Measurements from ENCODE around the gene GJA3.

The GJA3 gene

GRCh38 chr13:20151016-20151415 is 9.8 kb downstream of the GJA3 start:
- TF ChIP-seq Cebpa-rat (IDR thresholded peaks at IDR 0.05) = no peak
- H3K4me1 ChIP-seq = peaks cover 0 to 3% (median 0%) of the 10 kb centered on the region in 10 experiments; a peak in 1 of 20 replicates
- H3K4me2 ChIP-seq = no peak overlapping the region
- no peak overlapping the region for H3K4me3 ChIP-seq
- no peak overlapping the region for H3K9ac ChIP-seq
- peaks cover 0 to 5% (median 0%) of the 10 kb centered on the region in 11 experiments; a peak in 2 of 22 replicates for H4K20me1 ChIP-seq
- no peaks in the 10 kb centered on the region for H3K9me3 ChIP-seq (replicated peaks in 1 of 11)
- H3K27ac ChIP-seq = no peak overlapping the region
- no peaks in the 10 kb centered on the region for H3K36me3 ChIP-seq
- H3K27me3 ChIP-seq = no peaks in the 10 kb centered on the region

DNA sequence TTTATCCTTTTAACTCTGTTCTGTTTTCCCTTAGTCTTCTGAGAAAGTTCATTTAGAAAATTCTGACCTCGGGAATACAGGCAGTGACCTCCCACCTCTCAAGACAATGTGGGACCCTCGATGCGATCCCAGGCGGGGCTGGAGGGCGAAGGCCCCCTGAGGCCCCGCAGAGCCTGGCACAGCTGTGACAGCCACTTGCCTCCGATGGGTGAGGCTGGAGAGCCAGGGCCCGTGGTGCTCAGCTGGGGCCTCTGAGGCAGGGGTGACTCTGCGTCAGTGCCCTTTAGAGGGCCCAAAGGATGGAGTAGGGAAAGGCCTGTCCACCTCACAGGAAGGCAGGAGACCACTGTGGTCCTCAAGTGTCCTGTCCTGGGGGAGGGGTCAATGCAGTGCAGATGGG is 10.3 kb downstream of the GJA3 start:
- Histone ChIP-seq H3K27ac (no peak overlapping the region), H3K4me3 (no peak overlapping the region), H3K4me1 (no peaks in the 10 kb centered on the region), H3K27me3 (no peaks in the 10 kb centered on the region), H3K9ac (no peak overlapping the region), H3K4me2 (no peak overlapping the region), H4K20me1 (peaks cover 0 to 6% (median 0%) of the 10 kb centered on the region in 11 experiments; a peak in 2 of 22 replicates), H3K9me3 (replicated peaks in 1 of 11) (no peaks in the 10 kb centered on the region), H3K36me3 (no peaks in the 10 kb centered on the region)
- no peak for TF ChIP-seq Cebpa-rat (IDR thresholded peaks at IDR 0.05)

DNA sequence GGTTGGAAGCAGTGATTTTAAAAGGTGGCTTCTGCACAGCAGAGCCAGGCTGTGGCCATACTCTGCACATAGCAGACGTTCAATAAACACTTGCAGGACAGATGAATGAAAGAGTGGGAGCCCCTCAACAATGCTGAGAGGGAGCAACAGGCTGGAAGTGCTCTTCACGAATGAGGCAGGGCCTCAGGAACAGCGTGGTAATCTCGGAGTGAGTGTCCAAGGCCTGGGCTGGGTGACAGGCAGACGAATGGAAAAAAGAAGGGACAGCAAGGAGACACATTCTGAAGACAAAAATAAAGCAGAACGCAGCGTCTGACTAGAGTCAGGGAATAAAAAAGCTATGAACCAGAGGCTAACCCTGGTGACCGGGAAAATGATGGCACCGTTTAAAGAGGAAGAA is 11.1 kb downstream of the GJA3 start:
- no peaks in the 10 kb centered on the region for H3K36me3 ChIP-seq
- H3K9me3 ChIP-seq (replicated peaks in 1 of 11) = no peaks in the 10 kb centered on the region
- peaks cover 0 to 6% (median 0%) of the 10 kb centered on the region in 11 experiments; a peak in 2 of 22 replicates for H4K20me1 ChIP-seq
- no peak overlapping the region for H3K4me3 ChIP-seq
- H3K4me1 ChIP-seq = no peaks in the 10 kb centered on the region
- no peaks in the 10 kb centered on the region for H3K27me3 ChIP-seq
- H3K9ac ChIP-seq = no peak overlapping the region
- H3K27ac ChIP-seq = no peak overlapping the region
- H3K4me2 ChIP-seq = no peak overlapping the region
- TF ChIP-seq Cebpa-rat (IDR thresholded peaks at IDR 0.05) = no peak

DNA sequence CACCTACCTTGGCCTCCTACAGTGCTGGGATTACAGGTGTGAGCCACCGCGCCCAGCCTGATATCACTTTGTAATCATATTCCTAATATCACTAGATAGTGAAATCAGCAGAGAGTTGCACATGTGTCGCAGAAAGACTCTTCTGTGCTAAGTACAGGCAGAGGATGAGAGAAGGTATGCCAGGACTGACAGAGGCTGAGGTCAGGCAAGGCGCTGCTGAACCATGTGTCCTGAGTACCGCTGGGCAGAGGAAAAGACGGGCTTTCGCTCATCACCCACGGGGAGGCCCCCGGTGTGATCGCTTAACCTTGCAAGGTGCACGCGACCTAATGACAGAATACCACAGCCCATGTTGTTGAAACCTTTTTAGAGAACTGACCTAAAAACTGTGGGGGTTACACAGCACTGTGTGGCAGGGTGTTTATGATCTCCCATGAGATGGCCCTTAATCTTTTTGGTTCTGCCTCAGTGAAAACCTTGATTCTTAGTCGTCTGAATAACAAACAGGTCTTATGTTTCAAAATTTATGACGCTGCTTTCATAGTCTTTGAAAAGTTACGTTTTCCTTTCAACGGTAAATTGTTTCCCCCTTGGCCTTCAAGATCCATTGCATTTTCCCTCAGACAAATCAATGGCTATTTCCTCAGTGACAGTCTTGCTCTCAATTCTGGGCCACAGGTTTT is 12.2 kb downstream of the GJA3 start:
- no peak for TF ChIP-seq Cebpa-rat (IDR thresholded peaks at IDR 0.05)
- Histone ChIP-seq H3K4me1 (no peaks in the 10 kb centered on the region), H3K9me3 (replicated peaks in 1 of 11) (no peaks in the 10 kb centered on the region), H3K4me3 (no peak overlapping the region), H4K20me1 (peaks cover 0 to 6% (median 0%) of the 10 kb centered on the region in 11 experiments; a peak in 2 of 22 replicates), H3K36me3 (no peaks in the 10 kb centered on the region), H3K9ac (no peak overlapping the region), H3K27ac (no peak overlapping the region), H3K27me3 (no peaks in the 10 kb centered on the region), H3K4me2 (no peak overlapping the region)

DNA sequence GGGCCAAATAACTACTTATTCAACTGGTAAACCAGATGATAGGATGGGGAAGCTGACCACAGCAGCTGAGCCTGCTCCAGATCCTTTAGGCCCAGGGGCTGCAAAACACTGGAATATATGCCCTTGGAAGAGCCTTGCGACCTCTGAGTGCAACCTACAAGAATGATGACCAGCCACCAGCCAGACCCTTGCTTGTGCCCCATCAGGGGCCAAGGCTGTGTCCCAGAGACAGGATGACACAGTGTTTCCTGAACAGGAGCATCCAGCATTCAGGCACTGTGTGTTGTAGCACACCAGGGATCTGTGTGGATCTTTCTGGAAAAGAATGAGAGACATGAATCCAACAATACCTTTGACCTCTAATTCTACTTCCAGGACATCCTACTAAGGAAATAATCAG is 14.5 kb downstream of the GJA3 start:
- H3K27me3 ChIP-seq = no peaks in the 10 kb centered on the region
- H3K4me1 ChIP-seq = no peaks in the 10 kb centered on the region
- no peaks in the 10 kb centered on the region; a peak in 1 of 22 replicates for H3K9me3 ChIP-seq (replicated peaks in 1 of 11)
- H3K4me2 ChIP-seq = no peak overlapping the region
- TF ChIP-seq Cebpa-rat (IDR thresholded peaks at IDR 0.05) = no peak
- no peak overlapping the region for H3K4me3 ChIP-seq
- H3K9ac ChIP-seq = no peak overlapping the region
- H3K27ac ChIP-seq = no peak overlapping the region
- no peaks in the 10 kb centered on the region for H3K36me3 ChIP-seq
- peaks cover 0 to 6% (median 0%) of the 10 kb centered on the region in 11 experiments; a peak in 1 of 22 replicates for H4K20me1 ChIP-seq

DNA sequence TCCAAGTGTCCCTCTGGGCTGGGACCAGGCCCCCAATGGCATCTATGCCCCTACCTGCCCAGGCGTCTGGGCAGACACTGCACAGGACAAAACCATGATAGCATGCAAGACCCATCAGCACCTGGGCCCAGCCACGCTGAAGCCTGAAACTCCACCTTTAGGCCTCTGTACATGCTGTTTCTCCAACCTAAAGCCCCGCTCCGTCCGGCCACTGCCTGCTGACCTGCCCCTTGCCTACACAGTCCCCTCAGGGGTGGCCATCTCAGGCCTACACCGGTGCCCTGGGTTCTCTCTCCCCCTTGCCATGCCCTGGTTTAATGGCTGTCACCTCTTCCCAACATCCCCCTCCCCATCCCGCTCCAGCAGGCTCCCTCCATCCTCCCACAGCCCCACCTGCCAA is 15.3 kb downstream of the GJA3 start:
- Histone ChIP-seq H3K4me3 (no peak overlapping the region), H4K20me1 (peaks cover 0 to 6% (median 0%) of the 10 kb centered on the region in 11 experiments; a peak in 1 of 22 replicates), H3K4me2 (no peak overlapping the region), H3K36me3 (no peaks in the 10 kb centered on the region), H3K4me1 (no peaks in the 10 kb centered on the region), H3K27ac (no peak overlapping the region), H3K9ac (no peak overlapping the region), H3K9me3 (replicated peaks in 1 of 11) (no peaks in the 10 kb centered on the region; a peak in 1 of 22 replicates), H3K27me3 (no peaks in the 10 kb centered on the region)
- TF ChIP-seq Cebpa-rat (IDR thresholded peaks at IDR 0.05) = no peak

DNA sequence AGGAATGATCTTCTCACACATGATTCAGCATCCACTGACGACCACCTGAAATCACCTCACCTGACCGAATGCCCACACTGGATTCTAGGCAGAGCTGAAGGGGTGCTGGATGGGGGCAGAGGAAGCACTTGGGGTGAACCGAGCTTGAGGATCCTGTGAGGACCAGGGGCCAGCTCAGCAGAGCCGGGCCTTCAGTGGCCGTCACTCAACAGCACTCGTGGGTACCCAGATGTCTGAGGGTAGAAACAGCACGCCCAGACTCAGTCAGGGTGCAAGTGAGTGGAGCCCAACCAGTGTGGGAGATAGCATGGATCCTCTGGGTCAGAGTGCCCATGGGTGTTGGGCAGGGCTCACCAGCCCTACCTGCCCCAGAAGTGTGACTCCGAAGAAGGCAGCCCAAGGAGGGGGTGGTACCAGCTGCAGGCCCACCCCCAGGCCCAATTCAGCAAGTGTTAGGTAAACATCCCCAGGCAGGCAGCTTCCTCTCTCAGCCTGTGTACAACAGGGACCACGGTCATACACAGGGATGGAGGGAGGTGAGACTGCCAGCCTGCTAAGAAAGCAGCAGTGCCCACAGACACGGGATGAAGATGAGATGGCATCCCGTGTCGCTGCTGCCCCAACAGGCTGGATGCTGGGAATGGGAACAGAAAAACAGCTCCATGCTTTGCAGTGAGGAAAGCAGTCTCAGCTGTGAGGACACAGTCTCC is 16.6 kb downstream of the GJA3 start:
- H3K27me3 ChIP-seq = no peaks in the 10 kb centered on the region
- no peak for TF ChIP-seq Cebpa-rat (IDR thresholded peaks at IDR 0.05)
- no peak overlapping the region for H3K4me3 ChIP-seq
- H3K4me1 ChIP-seq = no peaks in the 10 kb centered on the region
- no peak overlapping the region for H3K9ac ChIP-seq
- no peaks in the 10 kb centered on the region for H3K36me3 ChIP-seq
- H3K4me2 ChIP-seq = no peak overlapping the region
- no peaks in the 10 kb centered on the region; a peak in 1 of 22 replicates for H3K9me3 ChIP-seq (replicated peaks in 1 of 11)
- no peak overlapping the region for H3K27ac ChIP-seq
- 0 out of 22 replicates have a peak, but pooled peaks cover 0 to 6% (median 0%) of the 10 kb centered on the region in 11 experiments for H4K20me1 ChIP-seq

- 0 out of 22 replicates have a peak, but pooled peaks cover 0 to 6% (median 0%) of the 10 kb centered on the region in 11 experiments for H4K20me1 ChIP-seq
- no peak overlapping the region for H3K4me2 ChIP-seq
- H3K27ac ChIP-seq = no peak overlapping the region
- no peak overlapping the region for H3K9ac ChIP-seq
- TF ChIP-seq Cebpa-rat (IDR thresholded peaks at IDR 0.05) = no peak
- H3K9me3 ChIP-seq (replicated peaks in 1 of 11) = no peaks in the 10 kb centered on the region; a peak in 1 of 22 replicates
- no peaks in the 10 kb centered on the region for H3K4me1 ChIP-seq
- 0 out of 22 replicates have a peak, but pooled peaks cover 0 to under 1% (median 0%) of the 10 kb centered on the region in 11 experiments for H3K27me3 ChIP-seq
- no peak overlapping the region for H3K4me3 ChIP-seq
- H3K36me3 ChIP-seq = no peaks in the 10 kb centered on the region
Observed at GRCh38 chr13:20142927-20143480, 17.8 kb downstream of the GJA3 start.

All from BLaER1 treated with 17β-estradiol and CSF1 and Interleukin-3, amounts not matched to agents 10 nM and 100 nM (cell line).